ENCODE measurements around the gene CALHM1. TPM values are rescaled to one million over a fixed set of nuclear protein-coding genes. Genes with fewer than 3 reads are reported as not detected.
"Not testable (repeated sequence)": the region's sequence is repeated elsewhere in the genome, so short reads cannot be mapped to it uniquely, and the experiment has no call there.

The CALHM1 gene
- polyA plus RNA-seq, 4 donors, result 0.06 to 0.09 (median 0.07) TPM

- no peak for DNase-seq (ENCODE audit: low read depth in 4 of 4, low spot score in 3 of 4)
These were observed 28.7 kb upstream of the CALHM1 start for GRCh38 chr10:103487410-103487708.

- not testable (repeated sequence) for DNase-seq (ENCODE audit: low read depth in 4 of 4, low spot score in 3 of 4)
These were observed 28.1 kb upstream of the CALHM1 start for GRCh38 chr10:103486635-103487409.

GRCh38 chr10:103481974-103482531 lies 23.4 kb upstream of the CALHM1 start:
- no peak for DNase-seq (ENCODE audit: low read depth in 4 of 4, low spot score in 3 of 4)

GRCh38 chr10:103480521-103480920 lies 21.8 kb upstream of the CALHM1 start:
- no peak for DNase-seq (ENCODE audit: low read depth in 4 of 4, low spot score in 3 of 4)

GRCh38 chr10:103479135-103479534 lies 20.4 kb upstream of the CALHM1 start, which contains the start of gene CALHM3:
TSS of gene CALHM3 (minus strand) at chr10:103479240. CDS start at chr10:103479032, 208 bp downstream.
- DNase-seq (ENCODE audit: low read depth in 4 of 4, low spot score in 3 of 4), result no peak

GRCh38 chr10:103478671-103479070 lies 20.0 kb upstream of the CALHM1 start:
- DNase-seq (ENCODE audit: low read depth in 4 of 4, low spot score in 3 of 4), result no peak

GRCh38 chr10:103476046-103476768 lies 17.5 kb upstream of the CALHM1 start:
- DNase-seq (ENCODE audit: low read depth in 4 of 4, low spot score in 3 of 4), result no peak

GRCh38 chr10:103475437-103475836 lies 16.7 kb upstream of the CALHM1 start:
- DNase-seq (ENCODE audit: low read depth in 4 of 4, low spot score in 3 of 4), result no peak

- no peak for DNase-seq (ENCODE audit: low read depth in 4 of 4, low spot score in 3 of 4)
These were observed 15.4 kb upstream of the CALHM1 start for GRCh38 chr10:103474077-103474476.

- DNase-seq (ENCODE audit: low read depth in 4 of 4, low spot score in 3 of 4), result no peak
These were observed 14.6 kb upstream of the CALHM1 start for GRCh38 chr10:103473261-103473671.

- no peak for DNase-seq (ENCODE audit: low read depth in 4 of 4, low spot score in 3 of 4)
These were observed 13.3 kb upstream of the CALHM1 start for GRCh38 chr10:103472005-103472404.

GRCh38 chr10:103470761-103471653 lies 12.3 kb upstream of the CALHM1 start:
- DNase-seq (ENCODE audit: low read depth in 4 of 4, low spot score in 3 of 4), result no peak

- DNase-seq (ENCODE audit: low read depth in 4 of 4, low spot score in 3 of 4), result no peak
These were observed 10.5 kb upstream of the CALHM1 start for GRCh38 chr10:103469201-103469600.

GRCh38 chr10:103467406-103467805 lies 8.7 kb upstream of the CALHM1 start:
- DNase-seq (ENCODE audit: low read depth in 4 of 4, low spot score in 3 of 4), result no peak

GRCh38 chr10:103466734-103467133 lies 8.0 kb upstream of the CALHM1 start:
- no peak for DNase-seq (ENCODE audit: low read depth in 4 of 4, low spot score in 3 of 4)

GRCh38 chr10:103465411-103466179 lies 6.9 kb upstream of the CALHM1 start:
- no peak for DNase-seq (ENCODE audit: low read depth in 4 of 4, low spot score in 3 of 4)

- no peak for DNase-seq (ENCODE audit: low read depth in 4 of 4, low spot score in 3 of 4)
These were observed 4.8 kb upstream of the CALHM1 start for GRCh38 chr10:103463499-103463898.

- no peak for DNase-seq (ENCODE audit: low read depth in 4 of 4, low spot score in 3 of 4)
These were observed 915 bp upstream of the CALHM1 start for GRCh38 chr10:103459615-103460014.

- no peak for DNase-seq (ENCODE audit: low read depth in 4 of 4, low spot score in 3 of 4)
These were observed 660 bp downstream of the CALHM1 start for GRCh38 chr10:103457896-103458583.
